Measurements from ENCODE around the gene MIA2.

MIA2 gene

GRCh38 chr14:39275395-39275794, 41.7 kb downstream of the MIA2 start:
- H3K4me3 ChIP-seq (ENCODE audit: low read length): no peak overlapping the region

GRCh38 chr14:39276005-39276404, 42.3 kb downstream of the MIA2 start:
- H3K4me2 ChIP-seq (ENCODE audit: low read length): no peak overlapping the region
- no peaks in the 10 kb centered on the region for H3K9me2 ChIP-seq (replicated peaks; ENCODE audit: control insufficient read depth, low read length)
- no peaks in the 10 kb centered on the region for H4K20me1 ChIP-seq (ENCODE audit: control insufficient read depth, insufficient read depth, low read depth, low read length)
- peaks cover 3% of the 10 kb centered on the region; the same call in 1 of the 2 replicates for H3K4me1 ChIP-seq (ENCODE audit: control insufficient read depth, low read length)
- peaks cover 9% of the 10 kb centered on the region for H3K36me3 ChIP-seq (ENCODE audit: control insufficient read depth, low read length)
- H3K4me3 ChIP-seq (ENCODE audit: low read length): no peak overlapping the region
- no peaks in the 10 kb centered on the region for H3F3A ChIP-seq (ENCODE audit: control insufficient read depth, insufficient read depth)
- H3K27ac ChIP-seq (ENCODE audit: low read depth, low read length): no peak overlapping the region
- no peaks in the 10 kb centered on the region for H3K27me3 ChIP-seq (ENCODE audit: control insufficient read depth, low read length)
- TF ChIP-seq CTCF (IDR thresholded peaks at IDR 0.05; ENCODE audit: low read depth, low read length, poor library complexity, severe bottlenecking): no peak
- no peak for TF ChIP-seq EZH2phosphoT487 (IDR thresholded peaks at IDR 0.05; ENCODE audit: borderline replicate concordance, low read length)
- peaks cover 64% of the 10 kb centered on the region for H3K79me2 ChIP-seq (ENCODE audit: control insufficient read depth, low read length)
- peaks cover 15% of the 10 kb centered on the region for H3K9me3 ChIP-seq (ENCODE audit: control insufficient read depth, insufficient read depth, low read length)

More at GRCh38 chr14:39275395-39275794, 41.7 kb downstream of the MIA2 start:
- Histone ChIP-seq H3K36me3 (ENCODE audit: control insufficient read depth, low read length) (peaks cover 9% of the 10 kb centered on the region), H3K27me3 (ENCODE audit: control insufficient read depth, low read length) (no peaks in the 10 kb centered on the region), H3K27ac (ENCODE audit: low read depth, low read length) (no peak overlapping the region), H3K9me3 (ENCODE audit: control insufficient read depth, insufficient read depth, low read length) (peaks cover 15% of the 10 kb centered on the region), H3K79me2 (ENCODE audit: control insufficient read depth, low read length) (peaks cover 70% of the 10 kb centered on the region), H3K9me2 (replicated peaks; ENCODE audit: control insufficient read depth, low read length) (no peaks in the 10 kb centered on the region), H3K4me2 (ENCODE audit: low read length) (no peak overlapping the region), H3F3A (ENCODE audit: control insufficient read depth, insufficient read depth) (no peaks in the 10 kb centered on the region), H4K20me1 (ENCODE audit: control insufficient read depth, insufficient read depth, low read depth, low read length) (no peaks in the 10 kb centered on the region), H3K4me1 (ENCODE audit: control insufficient read depth, low read length) (peaks cover 3% of the 10 kb centered on the region; the same call in 1 of the 2 replicates)
- no peak for TF ChIP-seq CTCF (IDR thresholded peaks at IDR 0.05; ENCODE audit: low read depth, low read length, poor library complexity, severe bottlenecking)
- no peak for TF ChIP-seq EZH2phosphoT487 (IDR thresholded peaks at IDR 0.05; ENCODE audit: borderline replicate concordance, low read length)

- peaks cover 3% of the 10 kb centered on the region; the same call in 1 of the 2 replicates for H3K4me1 ChIP-seq (ENCODE audit: control insufficient read depth, low read length)
- H3K4me3 ChIP-seq (ENCODE audit: low read length): no peak overlapping the region
- H3K79me2 ChIP-seq (ENCODE audit: control insufficient read depth, low read length): peaks cover 58% of the 10 kb centered on the region
- peaks cover 9% of the 10 kb centered on the region for H3K36me3 ChIP-seq (ENCODE audit: control insufficient read depth, low read length)
- H3K4me2 ChIP-seq (ENCODE audit: low read length): no peak overlapping the region
- no peaks in the 10 kb centered on the region for H3K9me2 ChIP-seq (replicated peaks; ENCODE audit: control insufficient read depth, low read length)
- no peaks in the 10 kb centered on the region for H3F3A ChIP-seq (ENCODE audit: control insufficient read depth, insufficient read depth)
- H4K20me1 ChIP-seq (ENCODE audit: control insufficient read depth, insufficient read depth, low read depth, low read length): no peaks in the 10 kb centered on the region
- TF ChIP-seq CTCF (IDR thresholded peaks at IDR 0.05; ENCODE audit: low read depth, low read length, poor library complexity, severe bottlenecking) (no peak), EZH2phosphoT487 (IDR thresholded peaks at IDR 0.05; ENCODE audit: borderline replicate concordance, low read length) (no peak)
- no peak overlapping the region for H3K27ac ChIP-seq (ENCODE audit: low read depth, low read length)
- H3K27me3 ChIP-seq (ENCODE audit: control insufficient read depth, low read length): no peaks in the 10 kb centered on the region
- peaks cover 12% of the 10 kb centered on the region for H3K9me3 ChIP-seq (ENCODE audit: control insufficient read depth, insufficient read depth, low read length)
These were observed 42.9 kb downstream of the MIA2 start for GRCh38 chr14:39276579-39277114.
